H1 (cell line): Measurements from ENCODE around the gene NCOA5. TPM values are rescaled to one million over a fixed set of nuclear protein-coding genes. Genes with fewer than 3 reads are reported as not detected.
A peak's percentile ranks its signal among the peaks of the same experiment; 100 is the strongest.

Experiments used
- ASH2L ChIP-seq: fragments of 200-600, 300-600 bp; sonication (generic); IDR thresholded peaks from one replicate; pipeline ENCODE4 v1.7.1; 2017; ENCODE audit warnings: low read length
- CTBP2 ChIP-seq: IDR thresholded peaks from 2 replicates; pipeline ENCODE4 v1.7.0; 2011; ENCODE audit warnings: borderline replicate concordance, mild to moderate bottlenecking, moderate library complexity, mixed read lengths, low read length; ENCODE audit not compliant: insufficient read depth, insufficient read length
- EP300 ChIP-seq, 2 experiments: IDR thresholded peaks; 1 replicate in 1 of 2; 2 replicates in 1 of 2; pipeline ENCODE4 v1.6.1; 2011 to 2012; ENCODE audit warnings: low read depth in 2 of 2, low read length in 2 of 2, mild to moderate bottlenecking in 2 of 2, borderline replicate concordance in 1 of 2, inconsistent platforms in 1 of 2, moderate library complexity in 1 of 2
- JUND ChIP-seq: IDR thresholded peaks from 2 replicates; pipeline ENCODE4 v1.6.1; 2011; ENCODE audit warnings: mild to moderate bottlenecking, improper control_type of control experiment, low read length
- KDM1A ChIP-seq: fragments of 200-600, 300-600 bp; sonication (generic); IDR thresholded peaks from 2 replicates; pipeline ENCODE4 v1.7.1; 2016; ENCODE audit warnings: mild to moderate bottlenecking, low read length, borderline replicate concordance
- KDM4A ChIP-seq: IDR thresholded peaks from one replicate; pipeline ENCODE4 v1.7.1; 2012; ENCODE audit warnings: low read depth, mild to moderate bottlenecking, moderate library complexity, low read length, inconsistent platforms; ENCODE audit not compliant: severe bottlenecking
- NRF1 ChIP-seq: IDR thresholded peaks from 2 replicates; pipeline ENCODE4 v1.6.1; 2011; ENCODE audit warnings: mild to moderate bottlenecking, low read depth, low read length, improper control_type of control experiment
- PHF8 ChIP-seq: fragments of 200-600 bp; sonication (generic); conservative IDR thresholded peaks from 2 replicates; pipeline ENCODE4 v1.7.1; 2012; ENCODE audit warnings: low read depth, mild to moderate bottlenecking, inconsistent platforms, low read length, moderate library complexity
- POLR2A ChIP-seq, 2 experiments: IDR thresholded peaks; 1 replicate in 1 of 2; 2 replicates in 1 of 2; pipeline ENCODE4 v1.6.1; 2011; ENCODE audit warnings: low read depth in 2 of 2, low read length in 2 of 2, mild to moderate bottlenecking in 2 of 2; ENCODE audit errors: control extremely low read depth in 1 of 2
- RBBP5 ChIP-seq: IDR thresholded peaks from 2 replicates; pipeline ENCODE4 v1.7.1; 2012; ENCODE audit warnings: low read depth, mild to moderate bottlenecking, inconsistent platforms, low read length, moderate library complexity, borderline replicate concordance
- RFX5 ChIP-seq: IDR thresholded peaks from 2 replicates; pipeline ENCODE4 v1.6.1; 2011; ENCODE audit warnings: low read depth, low read length, improper control_type of control experiment, borderline replicate concordance
- RNF2 ChIP-seq: fragments of 200-900, 300-1000 bp; sonication (generic); IDR thresholded peaks from 2 replicates; pipeline ENCODE4 v1.7.1; 2016; ENCODE audit warnings: borderline replicate concordance, low read depth, mild to moderate bottlenecking, antibody characterized with exemption, low read length; ENCODE audit not compliant: poor library complexity, severe bottlenecking; ENCODE audit errors: missing control alignments
- RXRA ChIP-seq: IDR thresholded peaks from 2 replicates; pipeline ENCODE4 v1.6.1; 2011; ENCODE audit warnings: low read depth, mild to moderate bottlenecking, low read length, moderate library complexity; ENCODE audit not compliant: insufficient read depth
- SIN3A ChIP-seq, 2 experiments: IDR thresholded peaks in 1 of 2; conservative IDR thresholded peaks in 1 of 2; 2 replicates each; pipeline ENCODE4 v1.6.1; 2011 to 2012; ENCODE audit warnings: low read length in 2 of 2, improper control_type of control experiment in 1 of 2, low read depth in 1 of 2, mild to moderate bottlenecking in 1 of 2
- SP1 ChIP-seq: IDR thresholded peaks from 2 replicates; pipeline ENCODE4 v1.6.1; 2011; ENCODE audit warnings: low read depth, low read length
- SP4 ChIP-seq: IDR thresholded peaks from 2 replicates; pipeline ENCODE4 v1.6.1; 2012; ENCODE audit warnings: low read length, inconsistent platforms
- TCF12 ChIP-seq: IDR thresholded peaks from 2 replicates; pipeline ENCODE4 v1.6.1; 2011; ENCODE audit warnings: low read depth, mild to moderate bottlenecking, low read length
- polyA plus RNA-seq, 7 experiments: library from polyadenylated mRNA; depleted of rRNA in 3 of 7; stranded (reverse) in 5 of 7; unstranded in 2 of 7; fragments of >200 nt in 5 of 7; fragments of 200-250 nt in 2 of 7; gene quantifications; 1 replicate in 5 of 7; 2 replicates in 1 of 7; 4 replicates in 1 of 7; pipeline versions ENCODE4 v1.2.1 to v1.2.3, GENCODE V29; 2011 to 2013; ENCODE audit warnings: missing spikeins in 2 of 7, mixed read lengths in 2 of 7
- total RNA-seq: library from RNA; stranded (reverse); fragmentation: NEBNext Ultra II Directional; extraction: Animal tissue kit (Norgen Biotek cat#: 25700); gene quantifications from 2 replicates; pipeline ENCODE4 v1.2.1, GENCODE V29; 2021
- TF ChIP-seq, protein P1 (sequence below): IDR thresholded peaks from 2 replicates; pipeline ENCODE4 v1.6.1; 2012; ENCODE audit warnings: inconsistent platforms
- TF ChIP-seq, protein P2 (sequence below): IDR thresholded peaks from 2 replicates; pipeline ENCODE4 v1.6.1; 2012; ENCODE audit warnings: inconsistent platforms

NCOA5 gene
- total and polyA plus RNA-seq, 2 of the 8 experiments (the other 6 are each of a cell fraction or from before 2014, with no cell fraction given) = 20.4 to 29.0 TPM

GRCh38 chr20:46013829-46014516 is 75.8 kb downstream of the NCOA5 start (continued):
- TF ChIP-seq JUND (no peak), TCF12 (peak; percentile 94), ASH2L (peak; percentile 94), NRF1 (no peak), SIN3A (conservative IDR thresholded peaks at IDR 0.05 in 1 of 2, IDR thresholded peaks at IDR 0.05 in 1 of 2; ENCODE audit: low read depth in 1 of 2, low read length in 2 of 2) (peak in 1 of 2 experiments; percentile 59; a peak in 1 of 4 replicates), RXRA (no peak), RFX5 (no peak), KDM4A (peak; percentile 62), SP4 (peak; percentile 59; the same call in 1 of the 2 replicates), CTBP2 (peak; percentile 47), KDM1A (peak; percentile 62; the same call in 1 of the 2 replicates), POLR2A (IDR thresholded peaks at IDR 0.05; ENCODE audit: control extremely low read depth in 1 of 2, low read depth in 2 of 2, low read length in 2 of 2) (peak in 1 of 2 experiments; percentile 45; a peak in 1 of 3 replicates), PHF8 (peak; percentile 47; the same call in 1 of the 2 replicates), RBBP5 (peak; percentile 38; the same call in 1 of the 2 replicates), SP1 (0 out of 2 replicates have a peak, but pooled peaks have one; percentile 16), RNF2 (no peak), EP300 (IDR thresholded peaks at IDR 0.05; ENCODE audit: borderline replicate concordance in 1 of 2, low read depth in 2 of 2, low read length in 2 of 2) (peak in 1 of 2 experiments; percentile 49; a peak in 1 of 3 replicates)
- TF ChIP-seq, protein P1, sequence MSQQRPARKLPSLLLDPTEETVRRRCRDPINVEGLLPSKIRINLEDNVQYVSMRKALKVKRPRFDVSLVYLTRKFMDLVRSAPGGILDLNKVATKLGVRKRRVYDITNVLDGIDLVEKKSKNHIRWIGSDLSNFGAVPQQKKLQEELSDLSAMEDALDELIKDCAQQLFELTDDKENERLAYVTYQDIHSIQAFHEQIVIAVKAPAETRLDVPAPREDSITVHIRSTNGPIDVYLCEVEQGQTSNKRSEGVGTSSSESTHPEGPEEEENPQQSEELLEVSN = peak; percentile 87
- TF ChIP-seq, protein P2, sequence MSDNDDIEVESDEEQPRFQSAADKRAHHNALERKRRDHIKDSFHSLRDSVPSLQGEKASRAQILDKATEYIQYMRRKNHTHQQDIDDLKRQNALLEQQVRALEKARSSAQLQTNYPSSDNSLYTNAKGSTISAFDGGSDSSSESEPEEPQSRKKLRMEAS = peak; percentile 93
